ENCODE measurements around the gene TTLL7.

DNA sequence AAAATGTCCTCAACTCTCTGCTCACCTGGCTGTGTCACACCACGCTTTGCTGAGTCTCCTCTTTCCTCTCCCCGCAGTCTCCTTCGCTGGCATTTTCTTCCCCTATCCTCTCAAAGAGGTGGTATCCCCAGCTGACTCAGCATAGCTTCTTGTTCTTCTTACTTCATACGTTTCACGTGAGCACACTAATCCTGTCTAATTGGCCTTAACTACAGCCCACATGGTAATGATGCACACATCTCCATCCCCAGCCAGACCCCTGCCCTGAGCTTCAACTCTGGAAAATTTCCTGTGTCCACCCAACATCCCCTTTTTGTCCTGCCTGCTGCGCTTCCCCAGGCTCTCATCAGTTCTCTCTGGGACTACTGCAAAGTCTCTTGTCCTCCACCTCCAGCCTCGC is 169.8 kb downstream of the TTLL7 start:
- TF ChIP-seq, protein P1, sequence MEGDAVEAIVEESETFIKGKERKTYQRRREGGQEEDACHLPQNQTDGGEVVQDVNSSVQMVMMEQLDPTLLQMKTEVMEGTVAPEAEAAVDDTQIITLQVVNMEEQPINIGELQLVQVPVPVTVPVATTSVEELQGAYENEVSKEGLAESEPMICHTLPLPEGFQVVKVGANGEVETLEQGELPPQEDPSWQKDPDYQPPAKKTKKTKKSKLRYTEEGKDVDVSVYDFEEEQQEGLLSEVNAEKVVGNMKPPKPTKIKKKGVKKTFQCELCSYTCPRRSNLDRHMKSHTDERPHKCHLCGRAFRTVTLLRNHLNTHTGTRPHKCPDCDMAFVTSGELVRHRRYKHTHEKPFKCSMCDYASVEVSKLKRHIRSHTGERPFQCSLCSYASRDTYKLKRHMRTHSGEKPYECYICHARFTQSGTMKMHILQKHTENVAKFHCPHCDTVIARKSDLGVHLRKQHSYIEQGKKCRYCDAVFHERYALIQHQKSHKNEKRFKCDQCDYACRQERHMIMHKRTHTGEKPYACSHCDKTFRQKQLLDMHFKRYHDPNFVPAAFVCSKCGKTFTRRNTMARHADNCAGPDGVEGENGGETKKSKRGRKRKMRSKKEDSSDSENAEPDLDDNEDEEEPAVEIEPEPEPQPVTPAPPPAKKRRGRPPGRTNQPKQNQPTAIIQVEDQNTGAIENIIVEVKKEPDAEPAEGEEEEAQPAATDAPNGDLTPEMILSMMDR (IDR thresholded peaks at IDR 0.05): no peak
- TF ChIP-seq POLR2A (IDR thresholded peaks at IDR 0.05): no peak
- no peak for TF ChIP-seq POLR2AphosphoS5 (IDR thresholded peaks at IDR 0.05)

Data from prostate gland (tissue), 2 donors.